HL-60 (cell line): ENCODE results near the gene CCDC39.
A peak's percentile ranks its signal among the peaks of the same experiment; 100 is the strongest.

Source experiments
- DNase-seq, 2 experiments: peaks; one replicate each; pipeline ENCODE4 v3.0.0-alpha.2; 2010 to 2020; ENCODE audit warnings: low read depth in 1 of 2, low spot score in 1 of 2
- H3K27ac ChIP-seq: fragments of 250-450 bp; sonication (Bioruptor Pico); replicated peaks from 2 replicates; pipeline ENCODE4 v1.5.1; 2020; ENCODE audit warnings: mild to moderate bottlenecking, moderate library complexity
- H3K27me3 ChIP-seq: fragments of 250-450 bp; sonication (Bioruptor Pico); 2 replicates; pipeline ENCODE4 v1.5.1; 2021; ENCODE audit warnings: mild to moderate bottlenecking, moderate library complexity; ENCODE audit not compliant: insufficient read depth, poor library complexity, severe bottlenecking
- H3K4me3 ChIP-seq: replicated peaks from 2 replicates; pipeline ENCODE4 v1.5.1; 2011; ENCODE audit warnings: mild to moderate bottlenecking, control low read depth, low read length; ENCODE audit not compliant: insufficient read depth
- GABPA ChIP-seq: IDR thresholded peaks from 2 replicates; pipeline ENCODE4 v1.6.1; 2012; ENCODE audit warnings: low read depth
- POLR2AphosphoS5 ChIP-seq: IDR thresholded peaks from 2 replicates; pipeline ENCODE4 v1.6.1; 2012; ENCODE audit warnings: low read depth
- SPI1 ChIP-seq: IDR thresholded peaks from 2 replicates; pipeline ENCODE4 v1.6.1; 2012; ENCODE audit warnings: low read depth, mild to moderate bottlenecking, borderline replicate concordance
- TF ChIP-seq, protein P1 (sequence below): IDR thresholded peaks from one replicate; pipeline ENCODE4 v1.5.1; 2011; ENCODE audit warnings: low read length, control low read depth, inconsistent platforms; ENCODE audit not compliant: insufficient read depth
- TF ChIP-seq, protein P2 (sequence below): IDR thresholded peaks from 2 replicates; pipeline ENCODE4 v1.6.1; 2012; ENCODE audit warnings: low read depth; ENCODE audit not compliant: insufficient replicate concordance

CCDC39 gene

DNA sequence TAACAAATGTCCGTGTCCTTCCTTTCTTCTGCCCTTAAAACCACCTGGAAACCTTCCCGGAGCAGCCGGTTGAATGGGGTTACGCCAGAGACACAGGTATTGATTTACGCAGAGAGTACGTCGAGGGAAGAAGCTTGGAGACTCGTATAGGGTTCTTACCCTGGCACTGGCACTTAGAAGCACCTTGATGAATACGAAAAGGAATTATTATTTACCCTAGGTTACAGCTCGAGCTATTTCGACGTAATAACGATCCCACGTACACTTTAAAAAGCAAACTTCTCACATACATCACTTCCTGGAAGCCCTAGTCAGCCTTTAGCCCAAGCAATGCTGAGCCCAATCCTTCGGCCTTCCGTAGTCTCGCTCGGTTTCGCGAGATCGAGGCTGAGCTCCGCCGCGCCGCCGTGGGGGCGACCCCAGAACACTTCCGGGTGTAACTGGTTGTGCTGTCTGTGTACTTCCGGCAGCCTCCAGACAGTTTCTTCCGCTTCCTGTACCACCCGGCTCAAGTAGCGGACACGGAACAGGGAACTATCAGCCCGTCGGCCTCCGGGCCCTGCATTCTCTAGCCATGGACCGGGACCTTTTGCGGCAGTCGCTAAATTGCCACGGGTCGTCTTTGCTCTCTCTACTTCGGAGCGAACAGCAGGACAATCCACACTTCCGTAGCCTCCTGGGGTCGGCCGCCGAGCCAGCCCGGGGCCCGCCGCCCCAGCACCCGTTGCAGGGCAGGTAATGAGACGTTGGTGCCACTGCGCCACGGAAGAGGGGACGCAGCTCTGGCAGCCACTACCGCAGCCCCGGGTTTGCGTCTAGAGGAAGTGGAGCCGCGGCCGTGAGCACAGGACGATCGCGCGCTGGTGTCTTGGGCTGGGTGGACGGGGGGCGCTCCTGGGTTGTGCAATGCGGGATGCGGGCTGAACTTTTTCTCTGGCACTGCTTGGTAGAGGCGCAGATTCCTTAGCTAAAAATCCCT is 77.3 kb downstream of the CCDC39 start, which contains the start of gene TTC14:
Gene TTC14, plus strand, starts transcription at position 476 of the 979 bp plus-strand sequence. Its CDS starts 99 bp downstream, at position 575.
- peak within 1 kb of the TSS; percentile 53 for H3K4me3 ChIP-seq
- H3K27me3 ChIP-seq: no peaks in the 10 kb centered on the region
- peak within 1 kb of the TSS; percentile 90 for H3K27ac ChIP-seq
- peak; percentile 77; the same call in 1 of the 2 replicates for TF ChIP-seq SPI1
- TF ChIP-seq POLR2AphosphoS5: peak; percentile 92; the same call in 1 of the 2 replicates
- TF ChIP-seq GABPA: peak; percentile 98
- TF ChIP-seq, protein P1, sequence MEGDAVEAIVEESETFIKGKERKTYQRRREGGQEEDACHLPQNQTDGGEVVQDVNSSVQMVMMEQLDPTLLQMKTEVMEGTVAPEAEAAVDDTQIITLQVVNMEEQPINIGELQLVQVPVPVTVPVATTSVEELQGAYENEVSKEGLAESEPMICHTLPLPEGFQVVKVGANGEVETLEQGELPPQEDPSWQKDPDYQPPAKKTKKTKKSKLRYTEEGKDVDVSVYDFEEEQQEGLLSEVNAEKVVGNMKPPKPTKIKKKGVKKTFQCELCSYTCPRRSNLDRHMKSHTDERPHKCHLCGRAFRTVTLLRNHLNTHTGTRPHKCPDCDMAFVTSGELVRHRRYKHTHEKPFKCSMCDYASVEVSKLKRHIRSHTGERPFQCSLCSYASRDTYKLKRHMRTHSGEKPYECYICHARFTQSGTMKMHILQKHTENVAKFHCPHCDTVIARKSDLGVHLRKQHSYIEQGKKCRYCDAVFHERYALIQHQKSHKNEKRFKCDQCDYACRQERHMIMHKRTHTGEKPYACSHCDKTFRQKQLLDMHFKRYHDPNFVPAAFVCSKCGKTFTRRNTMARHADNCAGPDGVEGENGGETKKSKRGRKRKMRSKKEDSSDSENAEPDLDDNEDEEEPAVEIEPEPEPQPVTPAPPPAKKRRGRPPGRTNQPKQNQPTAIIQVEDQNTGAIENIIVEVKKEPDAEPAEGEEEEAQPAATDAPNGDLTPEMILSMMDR: no peak
- TF ChIP-seq, protein P2, sequence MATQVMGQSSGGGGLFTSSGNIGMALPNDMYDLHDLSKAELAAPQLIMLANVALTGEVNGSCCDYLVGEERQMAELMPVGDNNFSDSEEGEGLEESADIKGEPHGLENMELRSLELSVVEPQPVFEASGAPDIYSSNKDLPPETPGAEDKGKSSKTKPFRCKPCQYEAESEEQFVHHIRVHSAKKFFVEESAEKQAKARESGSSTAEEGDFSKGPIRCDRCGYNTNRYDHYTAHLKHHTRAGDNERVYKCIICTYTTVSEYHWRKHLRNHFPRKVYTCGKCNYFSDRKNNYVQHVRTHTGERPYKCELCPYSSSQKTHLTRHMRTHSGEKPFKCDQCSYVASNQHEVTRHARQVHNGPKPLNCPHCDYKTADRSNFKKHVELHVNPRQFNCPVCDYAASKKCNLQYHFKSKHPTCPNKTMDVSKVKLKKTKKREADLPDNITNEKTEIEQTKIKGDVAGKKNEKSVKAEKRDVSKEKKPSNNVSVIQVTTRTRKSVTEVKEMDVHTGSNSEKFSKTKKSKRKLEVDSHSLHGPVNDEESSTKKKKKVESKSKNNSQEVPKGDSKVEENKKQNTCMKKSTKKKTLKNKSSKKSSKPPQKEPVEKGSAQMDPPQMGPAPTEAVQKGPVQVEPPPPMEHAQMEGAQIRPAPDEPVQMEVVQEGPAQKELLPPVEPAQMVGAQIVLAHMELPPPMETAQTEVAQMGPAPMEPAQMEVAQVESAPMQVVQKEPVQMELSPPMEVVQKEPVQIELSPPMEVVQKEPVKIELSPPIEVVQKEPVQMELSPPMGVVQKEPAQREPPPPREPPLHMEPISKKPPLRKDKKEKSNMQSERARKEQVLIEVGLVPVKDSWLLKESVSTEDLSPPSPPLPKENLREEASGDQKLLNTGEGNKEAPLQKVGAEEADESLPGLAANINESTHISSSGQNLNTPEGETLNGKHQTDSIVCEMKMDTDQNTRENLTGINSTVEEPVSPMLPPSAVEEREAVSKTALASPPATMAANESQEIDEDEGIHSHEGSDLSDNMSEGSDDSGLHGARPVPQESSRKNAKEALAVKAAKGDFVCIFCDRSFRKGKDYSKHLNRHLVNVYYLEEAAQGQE: peak; percentile 54
- DNase-seq: peak; percentile 94 to 96

DNA sequence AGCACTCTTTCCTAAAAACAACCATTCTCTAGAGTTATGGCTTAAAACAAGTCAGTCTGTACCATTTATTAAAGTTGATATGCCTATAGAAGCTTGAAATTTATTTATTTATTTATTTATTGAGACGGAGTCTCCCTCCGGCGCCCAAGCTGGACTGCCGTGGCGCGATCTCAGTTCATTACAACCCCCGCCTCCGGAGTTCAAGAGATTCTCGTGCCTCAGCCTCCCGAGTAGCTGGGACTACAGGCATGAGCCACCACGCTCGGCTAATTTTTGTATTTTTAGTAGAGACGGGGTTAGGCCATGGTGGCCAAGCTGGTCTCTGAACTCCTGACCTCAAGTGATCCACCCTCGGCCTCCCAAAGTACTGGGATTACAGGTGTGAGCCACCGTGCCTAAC is 78.8 kb downstream of the CCDC39 start:
- no peak for DNase-seq
- TF ChIP-seq GABPA (no peak), SPI1 (no peak), POLR2AphosphoS5 (no peak)
- TF ChIP-seq, protein P2: no peak
- TF ChIP-seq, protein P1: no peak
- Histone ChIP-seq H3K4me3 (no peak overlapping the region), H3K27ac (no peak overlapping the region), H3K27me3 (no peaks in the 10 kb centered on the region)

DNA sequence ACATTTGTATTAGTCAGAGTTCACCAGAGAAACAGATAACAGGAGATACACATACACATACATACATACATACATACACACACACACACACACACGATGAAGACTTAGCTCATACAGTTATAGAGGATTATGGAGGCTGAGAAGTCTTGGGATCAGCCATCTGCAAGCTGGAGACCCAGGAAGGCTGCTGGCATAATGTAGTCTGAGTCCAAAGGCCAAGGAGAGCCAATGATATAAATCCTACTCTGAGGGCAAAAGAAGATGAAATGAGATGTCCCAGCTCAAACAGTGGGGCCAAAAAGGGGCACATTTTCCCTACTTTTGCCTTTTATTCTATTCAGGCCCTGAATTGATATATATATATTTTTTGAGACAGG is 83.7 kb downstream of the CCDC39 start:
- H3K4me3 ChIP-seq: no peak overlapping the region
- no peak for TF ChIP-seq POLR2AphosphoS5
- no peak for TF ChIP-seq GABPA
- TF ChIP-seq, protein P1: no peak
- no peak for TF ChIP-seq SPI1
- TF ChIP-seq, protein P2: no peak
- DNase-seq: no peak
- no peak overlapping the region for H3K27ac ChIP-seq
- H3K27me3 ChIP-seq: no peaks in the 10 kb centered on the region
